AG09319 (cell line): ENCODE results near the gene COL28A1.

Experiments
- DNase-seq: peaks from one replicate; pipeline ENCODE4 v3.0.0-alpha.2; 2010; ENCODE audit warnings: low read depth; ENCODE audit errors: extremely low read depth
- TF ChIP-seq, protein P1 (sequence below): IDR thresholded peaks from 2 replicates; pipeline ENCODE4 v1.5.1; 2011; ENCODE audit warnings: low read depth, mild to moderate bottlenecking, inconsistent platforms, low read length, moderate library complexity

Gene COL28A1

DNA sequence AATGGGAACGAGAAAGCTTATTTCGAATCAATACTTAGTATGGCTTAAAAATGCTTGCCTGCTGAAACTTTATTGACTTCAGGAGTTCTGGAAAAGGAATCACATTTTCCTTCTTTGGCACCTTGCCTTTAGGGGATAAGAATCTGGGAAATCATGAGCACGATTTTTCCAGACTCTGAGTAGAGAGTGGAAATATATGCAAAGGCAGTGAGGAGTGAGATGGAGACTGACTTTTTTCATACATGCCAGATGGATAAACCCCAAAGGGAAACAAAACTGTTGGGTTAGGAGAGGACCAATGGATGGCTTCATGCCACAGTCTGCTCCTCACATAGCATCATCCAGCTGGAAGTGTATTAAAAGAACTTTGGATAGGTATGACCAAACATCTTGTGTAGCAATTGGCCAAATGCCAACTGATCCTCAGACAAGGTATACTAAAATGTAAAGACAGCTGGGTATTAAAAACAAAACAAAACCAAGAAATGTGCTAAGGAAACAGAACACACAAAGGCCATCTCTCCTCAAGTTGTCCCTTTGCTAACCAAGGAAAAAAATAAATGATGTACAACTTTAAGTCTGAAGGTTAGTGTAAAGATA is 1.7 kb downstream of the COL28A1 start:
- no peak for DNase-seq
- TF ChIP-seq, protein P1, sequence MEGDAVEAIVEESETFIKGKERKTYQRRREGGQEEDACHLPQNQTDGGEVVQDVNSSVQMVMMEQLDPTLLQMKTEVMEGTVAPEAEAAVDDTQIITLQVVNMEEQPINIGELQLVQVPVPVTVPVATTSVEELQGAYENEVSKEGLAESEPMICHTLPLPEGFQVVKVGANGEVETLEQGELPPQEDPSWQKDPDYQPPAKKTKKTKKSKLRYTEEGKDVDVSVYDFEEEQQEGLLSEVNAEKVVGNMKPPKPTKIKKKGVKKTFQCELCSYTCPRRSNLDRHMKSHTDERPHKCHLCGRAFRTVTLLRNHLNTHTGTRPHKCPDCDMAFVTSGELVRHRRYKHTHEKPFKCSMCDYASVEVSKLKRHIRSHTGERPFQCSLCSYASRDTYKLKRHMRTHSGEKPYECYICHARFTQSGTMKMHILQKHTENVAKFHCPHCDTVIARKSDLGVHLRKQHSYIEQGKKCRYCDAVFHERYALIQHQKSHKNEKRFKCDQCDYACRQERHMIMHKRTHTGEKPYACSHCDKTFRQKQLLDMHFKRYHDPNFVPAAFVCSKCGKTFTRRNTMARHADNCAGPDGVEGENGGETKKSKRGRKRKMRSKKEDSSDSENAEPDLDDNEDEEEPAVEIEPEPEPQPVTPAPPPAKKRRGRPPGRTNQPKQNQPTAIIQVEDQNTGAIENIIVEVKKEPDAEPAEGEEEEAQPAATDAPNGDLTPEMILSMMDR: no peak

DNA sequence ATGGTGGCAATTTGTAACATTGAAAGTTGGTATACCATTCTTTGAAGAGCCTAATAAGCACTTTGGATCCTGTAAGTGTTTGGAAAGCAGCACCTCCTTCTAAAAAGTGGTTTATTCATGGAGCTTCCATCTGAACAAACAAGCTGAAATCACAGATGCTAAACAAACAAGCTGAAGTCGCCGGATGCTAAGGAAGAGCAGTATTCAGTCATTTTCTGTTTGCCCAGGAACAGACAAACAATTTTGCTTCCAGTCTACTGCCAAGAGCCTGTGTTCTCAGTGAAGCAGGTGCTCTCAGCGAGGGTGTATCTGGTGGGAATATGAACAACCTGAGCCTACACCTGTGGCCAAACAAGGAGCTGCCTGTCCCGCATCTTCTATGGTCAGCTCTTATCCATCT is 6.3 kb downstream of the COL28A1 start:
- DNase-seq: no peak
- TF ChIP-seq, protein P1: no peak

DNA sequence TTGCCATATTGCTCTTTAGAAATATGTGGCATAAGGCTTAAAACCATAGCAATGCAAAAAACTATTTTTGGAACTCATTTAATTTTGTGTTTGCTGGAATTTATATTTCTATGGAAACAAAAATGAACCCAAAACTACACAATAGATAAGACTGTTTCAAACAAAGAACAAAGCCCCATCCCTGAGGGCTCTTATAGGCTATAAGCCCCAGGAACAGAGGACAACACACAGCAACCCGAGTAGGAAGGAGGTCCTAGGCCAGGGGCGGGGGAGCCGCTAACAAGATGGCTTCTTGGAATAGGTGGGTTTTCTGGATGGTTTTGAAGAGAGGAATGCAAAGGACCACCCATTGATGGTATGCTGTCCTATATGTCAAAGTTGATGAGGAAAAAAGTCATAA is 8.6 kb downstream of the COL28A1 start:
- TF ChIP-seq, protein P1: no peak
- DNase-seq: no peak

DNA sequence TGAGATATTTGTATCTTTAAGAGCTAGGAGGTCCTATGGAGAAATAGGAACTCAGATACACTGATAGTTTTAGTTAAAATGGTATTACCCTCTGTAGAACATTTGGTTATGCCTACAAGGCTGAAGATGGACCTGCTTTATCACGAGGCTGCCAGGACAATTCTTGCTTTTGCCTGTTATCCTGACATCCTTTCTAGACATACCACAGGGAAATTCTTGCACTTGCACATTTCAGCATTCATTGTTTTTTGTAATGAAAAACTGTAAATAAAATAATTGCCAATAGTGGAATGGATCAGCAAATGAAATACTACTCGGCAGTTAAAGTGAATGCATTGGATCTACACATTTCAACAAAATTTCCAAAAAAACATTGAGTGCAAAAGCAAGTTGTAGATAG is 9.7 kb downstream of the COL28A1 start:
- DNase-seq: no peak
- TF ChIP-seq, protein P1: no peak

DNA sequence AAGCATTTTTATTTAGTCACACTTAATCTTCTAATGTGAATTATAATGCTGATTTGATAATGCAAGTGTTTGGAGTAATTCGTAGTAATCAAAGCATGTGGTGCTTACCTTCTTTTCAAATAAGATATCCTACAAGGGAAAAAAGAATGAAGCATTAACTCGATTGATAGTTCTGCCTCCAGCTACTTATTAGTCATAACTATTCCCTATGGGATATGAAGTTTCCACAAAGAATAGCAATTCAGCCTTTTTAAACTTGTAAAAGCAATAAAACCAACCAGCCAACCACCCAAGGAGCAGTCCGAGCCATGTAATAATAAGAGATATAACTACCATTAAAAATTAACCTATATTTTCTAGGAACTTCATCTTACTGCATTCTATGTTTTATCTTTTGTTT is 11.6 kb downstream of the COL28A1 start:
- TF ChIP-seq, protein P1: no peak
- no peak for DNase-seq

DNA sequence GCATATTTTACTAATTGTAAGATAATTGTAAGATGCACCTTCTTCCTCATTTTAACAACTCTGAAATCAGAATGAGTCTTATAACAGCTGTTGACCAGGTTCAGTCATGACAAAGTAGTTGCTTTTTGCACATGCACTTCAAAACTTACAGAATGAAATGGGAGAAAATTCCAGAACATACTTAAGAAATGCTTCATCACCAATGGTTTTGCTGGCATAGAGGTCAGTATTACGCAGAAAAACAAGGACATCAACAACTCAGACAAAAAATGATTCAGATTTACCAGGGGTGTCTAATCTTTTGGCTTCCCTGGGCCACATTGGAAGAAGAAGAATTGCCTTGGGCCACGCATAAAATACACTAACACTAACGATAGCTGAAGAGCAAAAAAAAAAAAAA is 13.3 kb downstream of the COL28A1 start:
- TF ChIP-seq, protein P1: no peak
- no peak for DNase-seq

DNA sequence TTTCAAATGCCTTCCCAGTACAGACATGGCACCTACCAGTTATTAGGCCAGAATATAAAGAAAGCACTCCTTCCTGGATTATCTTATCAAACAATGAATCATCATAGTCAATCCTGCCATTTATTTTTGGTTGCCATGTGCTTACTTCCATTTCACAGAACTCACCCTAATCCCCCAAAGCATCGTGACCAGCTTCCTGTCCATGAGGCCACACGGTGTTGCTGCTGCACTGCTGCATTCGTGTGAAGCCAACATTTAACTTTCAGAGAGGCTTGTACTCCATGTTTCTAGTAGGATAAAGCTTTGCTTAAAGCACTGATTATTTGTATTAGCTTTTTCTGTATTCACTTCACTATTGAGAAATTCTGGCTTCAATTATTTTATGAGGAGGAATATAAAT is 14.4 kb downstream of the COL28A1 start:
- TF ChIP-seq, protein P1: no peak
- no peak for DNase-seq
